SW 1271 (cell line): ENCODE data around the gene SNCAIP.

Experiments used
- DNase-seq, 2 experiments: peaks; one replicate each; lab custom pipeline; 2025; lab: John Stamatoyannopoulos, UW

SNCAIP gene

GRCh38 chr5:122429545-122430318 is 117.7 kb downstream of the SNCAIP start:
- DNase-seq: no peak

GRCh38 chr5:122430319-122430586 is 118.2 kb downstream of the SNCAIP start:
- DNase-seq: no peak

DNA sequence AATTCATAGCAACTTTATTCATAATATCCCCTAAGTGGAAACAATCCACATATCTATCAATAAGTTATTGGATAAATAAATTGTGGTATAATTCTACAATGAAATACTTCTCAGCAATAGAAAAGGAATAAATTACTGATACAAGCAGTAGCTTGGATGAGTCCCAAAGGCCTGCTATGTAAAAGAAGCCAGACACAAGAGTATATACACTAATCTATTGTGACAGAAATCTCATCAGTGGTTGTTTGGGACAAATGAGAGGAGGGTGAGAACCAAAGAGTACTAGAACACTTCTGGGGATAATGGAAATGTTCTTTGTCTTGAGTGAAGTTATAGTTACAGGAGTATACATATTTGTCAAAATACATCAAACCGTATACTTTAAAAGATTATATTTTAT is 119.3 kb downstream of the SNCAIP start:
- no peak for DNase-seq

DNA sequence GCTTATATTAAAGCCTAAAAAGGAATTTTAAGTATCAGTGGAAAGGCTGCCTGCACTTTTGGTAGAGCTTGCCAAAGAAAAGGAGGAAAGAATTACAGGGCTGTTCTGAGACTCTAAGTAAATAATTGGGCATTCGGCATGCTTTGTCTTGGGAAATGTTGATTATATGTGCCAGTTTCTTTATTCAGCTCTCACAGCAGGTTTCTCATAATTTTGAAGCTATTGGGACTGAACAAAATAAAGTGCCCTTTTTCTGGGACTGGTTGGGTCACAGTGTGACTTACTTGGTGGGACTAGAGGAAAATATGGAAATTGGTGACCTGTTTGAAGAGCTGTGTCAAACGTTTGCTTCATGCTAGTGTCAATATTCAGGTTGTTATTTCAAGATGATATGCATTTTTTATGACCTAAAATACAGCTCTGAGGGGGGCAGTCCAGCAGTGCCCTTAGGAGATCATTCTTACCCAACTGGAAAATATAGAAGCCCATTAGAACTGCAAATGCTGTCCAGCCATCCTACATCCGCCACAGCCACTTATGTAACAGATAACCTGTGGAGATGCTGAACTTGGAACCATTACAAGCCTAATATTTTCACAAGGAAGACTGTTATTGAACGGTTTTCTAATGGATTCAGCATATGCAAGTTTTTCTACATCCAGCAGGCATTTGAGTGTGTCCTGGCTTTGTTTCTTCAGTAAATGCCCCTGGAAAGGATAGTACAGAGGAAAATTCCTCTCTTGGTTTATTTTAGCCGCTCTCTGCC is 122.4 kb downstream of the SNCAIP start:
- no peak for DNase-seq

DNA sequence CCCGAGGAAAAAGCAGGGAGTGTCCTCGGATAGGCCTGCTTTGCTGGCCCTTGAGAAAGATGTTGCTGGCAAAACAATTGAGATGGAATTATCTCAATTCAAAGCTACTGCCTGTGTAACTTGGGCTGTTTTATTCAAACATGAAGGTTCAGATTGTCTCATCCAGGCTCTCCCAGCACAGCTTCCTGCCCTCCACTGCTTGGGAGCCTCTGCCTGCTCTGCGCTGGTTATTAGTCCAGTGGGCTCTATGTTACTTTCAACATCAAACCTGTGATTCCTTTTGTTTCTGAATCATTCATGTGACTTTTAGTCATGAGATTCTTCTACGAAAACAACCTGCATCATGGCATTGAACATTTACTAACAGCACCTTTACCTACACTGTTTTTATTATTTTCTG is 123.2 kb downstream of the SNCAIP start:
- no peak for DNase-seq

- no peak for DNase-seq
These were observed 123.7 kb downstream of the SNCAIP start for GRCh38 chr5:122435761-122436160.

GRCh38 chr5:122436615-122437014 is 124.6 kb downstream of the SNCAIP start:
- no peak for DNase-seq

DNA sequence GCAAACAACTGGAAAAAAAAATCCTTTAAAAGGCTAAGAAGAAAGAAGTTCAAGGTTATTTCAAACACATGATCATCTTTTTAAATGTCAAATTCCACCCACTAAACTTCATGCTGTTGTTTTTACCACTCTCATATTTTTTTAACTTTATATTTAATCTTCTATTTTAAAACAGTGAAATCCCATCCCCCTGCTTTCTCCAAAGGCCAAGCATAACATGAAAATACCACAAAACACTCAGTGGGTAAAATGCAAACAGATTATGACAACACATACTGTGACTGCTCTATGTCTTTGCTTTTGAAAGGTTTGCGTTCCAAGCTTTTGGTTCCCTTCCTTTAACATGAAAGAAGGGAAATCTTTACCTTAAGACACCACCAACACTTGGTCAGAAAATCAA is 127.6 kb downstream of the SNCAIP start:
- no peak for DNase-seq

DNA sequence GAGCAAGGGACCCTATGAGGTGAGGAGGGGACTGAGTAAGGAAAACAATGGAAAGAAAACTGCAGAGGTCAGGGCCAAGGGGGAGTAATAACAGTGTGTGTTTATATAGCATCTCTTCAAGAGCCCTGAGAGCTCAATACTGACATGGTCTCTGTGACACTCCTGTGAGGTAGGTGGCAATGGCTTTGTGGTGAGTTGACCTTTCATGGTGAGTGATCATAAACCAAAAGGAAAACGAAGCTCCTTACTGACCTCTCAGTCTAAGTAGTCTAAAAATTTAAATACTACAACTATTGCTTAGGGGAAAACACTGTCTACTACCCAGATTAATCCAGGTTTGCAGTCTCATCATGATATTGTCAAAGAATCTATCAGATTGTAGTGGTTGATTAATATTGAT is 130.9 kb downstream of the SNCAIP start:
- DNase-seq: no peak

DNA sequence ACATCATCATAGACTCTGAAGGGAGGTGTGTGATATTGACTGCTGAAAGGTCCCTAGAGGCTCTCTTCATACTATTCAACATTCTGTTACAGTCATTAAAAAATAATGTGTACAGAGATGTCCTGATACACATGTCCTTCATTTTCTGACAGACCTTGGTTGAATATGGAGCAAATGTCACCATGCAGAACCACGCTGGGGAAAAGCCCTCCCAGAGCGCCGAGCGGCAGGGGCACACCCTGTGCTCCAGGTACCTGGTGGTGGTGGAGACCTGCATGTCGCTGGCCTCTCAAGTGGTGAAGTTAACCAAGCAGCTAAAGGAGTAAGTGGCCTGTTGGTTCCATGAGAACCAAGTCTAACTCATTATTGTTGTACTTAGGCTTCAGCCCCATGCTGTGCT is 132.4 kb downstream of the SNCAIP start:
- DNase-seq: no peak

DNA sequence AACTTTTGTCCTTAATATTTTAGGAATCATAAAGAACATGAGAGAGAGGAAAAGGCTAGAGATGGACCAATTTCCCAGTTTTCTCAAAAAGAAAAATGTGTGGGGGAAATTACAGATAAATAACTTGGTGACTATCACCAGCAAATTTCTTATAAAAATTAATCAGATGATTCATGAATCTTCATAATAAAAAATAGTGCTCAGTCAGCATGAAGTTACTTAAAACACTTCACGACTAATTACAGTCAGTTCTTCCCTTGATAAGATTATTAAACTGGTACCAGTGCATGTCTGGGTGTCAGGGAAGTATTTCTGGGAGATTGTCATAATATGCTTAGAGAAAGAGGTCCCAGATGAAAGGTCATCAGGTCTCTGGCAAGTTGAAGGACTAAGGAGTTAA is 133.0 kb downstream of the SNCAIP start:
- DNase-seq: no peak

GRCh38 chr5:122447072-122447471 is 135.0 kb downstream of the SNCAIP start:
- DNase-seq: no peak

- no peak for DNase-seq
These were observed 135.8 kb downstream of the SNCAIP start for GRCh38 chr5:122447879-122448278.

- DNase-seq: no peak
These were observed 142.5 kb downstream of the SNCAIP start for GRCh38 chr5:122454541-122454940.

GRCh38 chr5:122455939-122456338 is 143.9 kb downstream of the SNCAIP start:
- no peak for DNase-seq

DNA sequence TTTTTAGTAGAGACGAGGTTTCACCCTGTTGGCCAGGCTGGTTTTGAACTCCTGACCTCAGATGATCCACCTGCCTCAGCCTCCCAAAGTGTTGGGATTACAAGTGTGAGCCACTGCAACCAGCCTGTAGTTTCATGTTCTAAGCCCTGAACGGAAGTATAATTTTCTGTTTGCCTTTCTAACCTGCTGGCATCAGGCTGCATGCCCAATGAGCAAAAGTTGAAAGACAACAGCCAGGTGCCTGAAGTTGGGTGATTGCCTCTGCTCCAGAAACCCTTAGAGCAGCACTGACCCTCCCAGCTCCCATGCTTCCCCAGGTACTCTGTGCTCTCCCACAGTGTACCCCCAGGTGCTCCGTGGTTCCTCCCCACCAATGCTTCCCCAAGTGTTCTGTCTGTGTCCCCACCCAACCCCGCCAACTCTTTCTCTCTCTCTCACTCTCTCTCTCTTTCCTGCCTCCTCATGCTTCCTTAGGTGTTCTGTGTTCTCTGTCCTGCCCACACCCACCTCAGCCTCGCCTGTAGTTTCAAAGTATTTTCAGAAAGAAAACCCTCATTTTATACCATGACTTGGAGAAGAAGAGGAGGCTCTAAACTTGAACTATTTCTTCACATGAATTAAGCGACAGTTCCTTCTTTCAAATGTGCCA is 145.3 kb downstream of the SNCAIP start:
- DNase-seq: no peak

- peak; percentile 7 to 20 for DNase-seq
These were observed 146.3 kb downstream of the SNCAIP start for GRCh38 chr5:122458278-122458872.

GRCh38 chr5:122462486-122462885 is 150.4 kb downstream of the SNCAIP start:
- DNase-seq: no peak

GRCh38 chr5:122463221-122463620 is 151.2 kb downstream of the SNCAIP start:
- no peak for DNase-seq

- no peak for DNase-seq
These were observed 152.2 kb downstream of the SNCAIP start for GRCh38 chr5:122464191-122464590.

- no peak for DNase-seq
These were observed 153.1 kb downstream of the SNCAIP start for GRCh38 chr5:122465031-122465577.

- DNase-seq: no peak
These were observed 154.0 kb downstream of the SNCAIP start for GRCh38 chr5:122465994-122466393.
